ENCODE data around the gene CDC14B. TPM values are rescaled to one million over a fixed set of nuclear protein-coding genes. Genes with fewer than 3 reads are reported as not detected.
"Not testable (repeated sequence)": the region's sequence is repeated elsewhere in the genome, so short reads cannot be mapped to it uniquely, and the experiment has no call there.

The CDC14B gene
- polyA plus RNA-seq, 1 donor = 18.7 TPM

- H3K9me3 ChIP-seq (ENCODE audit: control insufficient read depth, low read depth, low read length) = no peaks in the 10 kb centered on the region
- no peaks in the 10 kb centered on the region for H3K4me1 ChIP-seq (ENCODE audit: control insufficient read depth, insufficient read depth, low read length)
- no peak overlapping the region for H3K4me3 ChIP-seq (ENCODE audit: low read length)
- H3K27me3 ChIP-seq (ENCODE audit: control insufficient read depth, insufficient read depth, low read length) = no peaks in the 10 kb centered on the region
- H3K27ac ChIP-seq (ENCODE audit: low read length) = no peak overlapping the region
- no peak for DNase-seq
- WGBS (ENCODE audit: insufficient coverage, low lambda C conversion rate) = 78% methylated on average over 3 of the region's 6 CpGs
- peaks cover 2% of the 10 kb centered on the region for H3K36me3 ChIP-seq (ENCODE audit: control insufficient read depth, insufficient read depth, low read length)
These were observed 60.2 kb downstream of the CDC14B start for GRCh38 chr9:96559339-96559943.

- no peak for DNase-seq
- peaks cover 2% of the 10 kb centered on the region for H3K36me3 ChIP-seq (ENCODE audit: control insufficient read depth, insufficient read depth, low read length)
- H3K9me3 ChIP-seq (ENCODE audit: control insufficient read depth, low read depth, low read length) = no peaks in the 10 kb centered on the region
- no peaks in the 10 kb centered on the region for H3K27me3 ChIP-seq (ENCODE audit: control insufficient read depth, insufficient read depth, low read length)
- H3K4me3 ChIP-seq (ENCODE audit: low read length) = no peak overlapping the region
- H3K4me1 ChIP-seq (ENCODE audit: control insufficient read depth, insufficient read depth, low read length) = no peaks in the 10 kb centered on the region
- WGBS (ENCODE audit: insufficient coverage, low lambda C conversion rate) = 88% methylated on average over 1 of the region's 1 CpG
- H3K27ac ChIP-seq (ENCODE audit: low read length) = no peak overlapping the region
These were observed 61.7 kb downstream of the CDC14B start for GRCh38 chr9:96557921-96558320.

GRCh38 chr9:96556701-96557461 is 62.8 kb downstream of the CDC14B start:
- no peak overlapping the region for H3K4me3 ChIP-seq (ENCODE audit: low read length)
- H3K36me3 ChIP-seq (ENCODE audit: control insufficient read depth, insufficient read depth, low read length) = peaks cover 5% of the 10 kb centered on the region
- no peak for DNase-seq
- no peaks in the 10 kb centered on the region for H3K9me3 ChIP-seq (ENCODE audit: control insufficient read depth, low read depth, low read length)
- no peaks in the 10 kb centered on the region for H3K27me3 ChIP-seq (ENCODE audit: control insufficient read depth, insufficient read depth, low read length)
- no CpG with 5 or more reads among the region's 15 CpGs for WGBS (ENCODE audit: insufficient coverage, low lambda C conversion rate)
- no peaks in the 10 kb centered on the region for H3K4me1 ChIP-seq (ENCODE audit: control insufficient read depth, insufficient read depth, low read length)
- no peak overlapping the region for H3K27ac ChIP-seq (ENCODE audit: low read length)

- H3K27ac ChIP-seq (ENCODE audit: low read length) = no peak overlapping the region
These were observed 63.9 kb downstream of the CDC14B start for GRCh38 chr9:96555567-96556386.

GRCh38 chr9:96554801-96555566 is 64.7 kb downstream of the CDC14B start:
- WGBS (ENCODE audit: insufficient coverage, low lambda C conversion rate) = no CpG with 5 or more reads among the region's 10 CpGs
- H3K36me3 ChIP-seq (ENCODE audit: control insufficient read depth, insufficient read depth, low read length) = peaks cover 3% of the 10 kb centered on the region
- H3K9me3 ChIP-seq (ENCODE audit: control insufficient read depth, low read depth, low read length) = no peaks in the 10 kb centered on the region
- no peak for DNase-seq
- H3K27ac ChIP-seq (ENCODE audit: low read length) = no peak overlapping the region
- H3K4me1 ChIP-seq (ENCODE audit: control insufficient read depth, insufficient read depth, low read length) = no peaks in the 10 kb centered on the region
- no peak overlapping the region for H3K4me3 ChIP-seq (ENCODE audit: low read length)
- H3K27me3 ChIP-seq (ENCODE audit: control insufficient read depth, insufficient read depth, low read length) = no peaks in the 10 kb centered on the region

More at GRCh38 chr9:96555567-96556386, 63.9 kb downstream of the CDC14B start:
- peaks cover 3% of the 10 kb centered on the region for H3K36me3 ChIP-seq (ENCODE audit: control insufficient read depth, insufficient read depth, low read length)
- no peaks in the 10 kb centered on the region for H3K27me3 ChIP-seq (ENCODE audit: control insufficient read depth, insufficient read depth, low read length)
- no peaks in the 10 kb centered on the region for H3K4me1 ChIP-seq (ENCODE audit: control insufficient read depth, insufficient read depth, low read length)
- no peak for DNase-seq
- H3K4me3 ChIP-seq (ENCODE audit: low read length) = no peak overlapping the region
- H3K9me3 ChIP-seq (ENCODE audit: control insufficient read depth, low read depth, low read length) = no peaks in the 10 kb centered on the region
- 66% methylated on average over 2 of the region's 11 CpGs for WGBS (ENCODE audit: insufficient coverage, low lambda C conversion rate)

- no CpG with 5 or more reads among the region's 1 CpG for WGBS (ENCODE audit: insufficient coverage, low lambda C conversion rate)
- peaks cover 3% of the 10 kb centered on the region for H3K36me3 ChIP-seq (ENCODE audit: control insufficient read depth, insufficient read depth, low read length)
- H3K27me3 ChIP-seq (ENCODE audit: control insufficient read depth, insufficient read depth, low read length) = no peaks in the 10 kb centered on the region
- no peak overlapping the region for H3K4me3 ChIP-seq (ENCODE audit: low read length)
- no peak for DNase-seq
- no peak overlapping the region for H3K27ac ChIP-seq (ENCODE audit: low read length)
- H3K4me1 ChIP-seq (ENCODE audit: control insufficient read depth, insufficient read depth, low read length) = no peaks in the 10 kb centered on the region
- no peaks in the 10 kb centered on the region for H3K9me3 ChIP-seq (ENCODE audit: control insufficient read depth, low read depth, low read length)
These were observed 65.3 kb downstream of the CDC14B start for GRCh38 chr9:96554326-96554725.

GRCh38 chr9:96553070-96553469 is 66.6 kb downstream of the CDC14B start:
- Histone ChIP-seq H3K4me3 (ENCODE audit: low read length) (no peak overlapping the region), H3K9me3 (ENCODE audit: control insufficient read depth, low read depth, low read length) (no peaks in the 10 kb centered on the region), H3K4me1 (ENCODE audit: control insufficient read depth, insufficient read depth, low read length) (no peaks in the 10 kb centered on the region), H3K27me3 (ENCODE audit: control insufficient read depth, insufficient read depth, low read length) (no peaks in the 10 kb centered on the region), H3K36me3 (ENCODE audit: control insufficient read depth, insufficient read depth, low read length) (peaks cover 3% of the 10 kb centered on the region), H3K27ac (ENCODE audit: low read length) (peak overlapping the region; percentile 40)
- 73% methylated on average over 1 of the region's 2 CpGs for WGBS (ENCODE audit: insufficient coverage, low lambda C conversion rate)
- DNase-seq = peak; percentile 35 to 60

- Histone ChIP-seq H3K27me3 (ENCODE audit: control insufficient read depth, insufficient read depth, low read length) (no peaks in the 10 kb centered on the region), H3K9me3 (ENCODE audit: control insufficient read depth, low read depth, low read length) (no peaks in the 10 kb centered on the region), H3K36me3 (ENCODE audit: control insufficient read depth, insufficient read depth, low read length) (peaks cover 3% of the 10 kb centered on the region), H3K4me1 (ENCODE audit: control insufficient read depth, insufficient read depth, low read length) (no peaks in the 10 kb centered on the region), H3K27ac (ENCODE audit: low read length) (no peak overlapping the region), H3K4me3 (ENCODE audit: low read length) (no peak overlapping the region)
- WGBS (ENCODE audit: insufficient coverage, low lambda C conversion rate) = no CpG with 5 or more reads among the region's 6 CpGs
- no peak for DNase-seq
These were observed 68.2 kb downstream of the CDC14B start for GRCh38 chr9:96551403-96551802.

- H3K27ac ChIP-seq (ENCODE audit: low read length) = no peak overlapping the region
- H3K4me1 ChIP-seq (ENCODE audit: control insufficient read depth, insufficient read depth, low read length) = no peaks in the 10 kb centered on the region
- no peak overlapping the region for H3K4me3 ChIP-seq (ENCODE audit: low read length)
- peaks cover 3% of the 10 kb centered on the region for H3K36me3 ChIP-seq (ENCODE audit: control insufficient read depth, insufficient read depth, low read length)
- H3K27me3 ChIP-seq (ENCODE audit: control insufficient read depth, insufficient read depth, low read length) = no peaks in the 10 kb centered on the region
- no peaks in the 10 kb centered on the region for H3K9me3 ChIP-seq (ENCODE audit: control insufficient read depth, low read depth, low read length)
- WGBS (ENCODE audit: insufficient coverage, low lambda C conversion rate) = no CpG with 5 or more reads among the region's 4 CpGs
- no peak for DNase-seq
These were observed 69.0 kb downstream of the CDC14B start for GRCh38 chr9:96550659-96551058.

GRCh38 chr9:96543131-96543530 is 76.5 kb downstream of the CDC14B start:
- not testable (repeated sequence) for H3K36me3 ChIP-seq (ENCODE audit: control insufficient read depth, insufficient read depth, low read length); H3K4me1 ChIP-seq (ENCODE audit: control insufficient read depth, insufficient read depth, low read length); H3K27ac ChIP-seq (ENCODE audit: low read length); H3K4me3 ChIP-seq (ENCODE audit: low read length); H3K9me3 ChIP-seq (ENCODE audit: control insufficient read depth, low read depth, low read length); H3K27me3 ChIP-seq (ENCODE audit: control insufficient read depth, insufficient read depth, low read length); DNase-seq
- WGBS (ENCODE audit: insufficient coverage, low lambda C conversion rate) = 100% methylated on average over 3 of the region's 15 CpGs
